OCI-LY3 (cell line): Measurements from ENCODE around the gene HDAC4.

Experiments used
- CTCF ChIP-seq: fragments of 200-600, 300-600 bp; sonication (generic); IDR thresholded peaks from 2 replicates; pipeline ENCODE4 v1.5.1; 2014; ENCODE audit warnings: antibody characterized with exemption, low read length, low read depth
- EZH2phosphoT487 ChIP-seq: fragments of 200-600 bp; shearing (Covaris generic); IDR thresholded peaks from 2 replicates; pipeline ENCODE4 v1.6.1; 2018; ENCODE audit warnings: antibody characterized with exemption, mixed run types, low read depth

- TF ChIP-seq CTCF (no peak), EZH2phosphoT487 (no peak)
Observed at GRCh38 chr2:239411117-239411516, 10.3 kb upstream of the HDAC4 start.
